Adipose tissue (tissue), 3 donors: ENCODE data around the gene ATF7IP. TPM values are rescaled to one million over a fixed set of nuclear protein-coding genes. Genes with fewer than 3 reads are reported as not detected.

Experiments used
- H3K27ac ChIP-seq: one replicate; pipeline ENCODE4 v1.5.1; 2013; ENCODE audit warnings: low read depth, low read length
- WGBS, 3 donors: extraction: QIAGEN DNeasy Blood & Tissue Kit; methylation state at CpG; one replicate each; pipeline ENCODE4 v1.1.7; 2013; 5-methylcytosine and 5-hydroxymethylcytosine counted together
- polyA plus RNA-seq, 3 donors: library from polyadenylated mRNA; stranded (reverse); fragments of 200-250 nt; gene quantifications; one replicate each; pipeline ENCODE4 v1.2.3, GENCODE V29; 2013
- donor health status: healthy with polysubstance abuse.
- donor health status: Bipolar disorder and iron deficiency.
- donor health status: healthy.

The ATF7IP gene
- polyA plus RNA-seq, 3 donors = 5.5 to 12.5 (median 7.1) TPM

GRCh38 chr12:14525964-14526363, 160.5 kb downstream of the ATF7IP start:
- H3K27ac ChIP-seq = no peak overlapping the region
- WGBS, 3 donors = 91 to 97% (median 92%) methylated on average over 2 of the region's 2 CpGs

- no peak overlapping the region for H3K27ac ChIP-seq
- 91 to 95% (median 91%) methylated on average over 10 of the region's 10 CpGs for WGBS, 3 donors
Observed at GRCh38 chr12:14532152-14532551, 166.7 kb downstream of the ATF7IP start.

GRCh38 chr12:14537088-14537487, 171.6 kb downstream of the ATF7IP start:
- 84 to 97% (median 97%) methylated on average over 5 of the region's 5 CpGs for WGBS, 3 donors
- no peak overlapping the region for H3K27ac ChIP-seq

GRCh38 chr12:14540801-14541462, 175.4 kb downstream of the ATF7IP start:
- 54 to 76% (median 74%) methylated on average over 4 of the region's 4 CpGs for WGBS, 3 donors
- H3K27ac ChIP-seq = no peak overlapping the region

- 77 to 88% (median 86%) methylated on average over 7 of the region's 7 CpGs for WGBS, 3 donors
- H3K27ac ChIP-seq = no peak overlapping the region
Observed at GRCh38 chr12:14545144-14546124, 180.0 kb downstream of the ATF7IP start.

- no peak overlapping the region for H3K27ac ChIP-seq
- 94 to 97% (median 96%) methylated on average over 4 of the region's 4 CpGs for WGBS, 3 donors
Observed at GRCh38 chr12:14547571-14547970, 182.1 kb downstream of the ATF7IP start.

GRCh38 chr12:14548609-14549008, 183.1 kb downstream of the ATF7IP start:
- H3K27ac ChIP-seq = no peak overlapping the region
- WGBS, 3 donors = 93 to 97% (median 94%) methylated on average over 6 of the region's 6 CpGs

Other genes starting within 250 kb of the ATF7IP start
- gene PLBD1, start 202.2 kb downstream of the ATF7IP start, polyA plus RNA-seq = 10 to 100 TPM in 2 of 3 donors, 1 to 10 TPM in 1; 8.8 to 24.1 (median 12.9) TPM